Measurements from ENCODE around the gene NXT2. TPM values are rescaled to one million over a fixed set of nuclear protein-coding genes. Genes with fewer than 3 reads are reported as not detected.

The NXT2 gene
- total RNA-seq, 1 donor from 2014 or later, result 1.8 TPM

GRCh38 chrX:109585488-109585887 lies 48.8 kb downstream of the NXT2 start:
- TF ChIP-seq CTCF (IDR thresholded peaks at IDR 0.05), result no peak
- Histone ChIP-seq H3K36me3 (no peaks in the 10 kb centered on the region), H3K4me3 (no peak overlapping the region), H3K27me3 (no peaks in the 10 kb centered on the region), H3K4me1 (no peaks in the 10 kb centered on the region), H3K9me3 (no peaks in the 10 kb centered on the region), H3K27ac (no peak overlapping the region)
- DNase-seq (ENCODE audit: low spot score in 2 of 2), result no peak
- intact Hi-C loops (cut with DNase I), result no loop called here

GRCh38 chrX:109590176-109590575 lies 53.5 kb downstream of the NXT2 start:
- H3K36me3 ChIP-seq, result no peaks in the 10 kb centered on the region
- no peak for DNase-seq (ENCODE audit: low spot score in 2 of 2)
- H3K4me1 ChIP-seq, result no peaks in the 10 kb centered on the region
- no peaks in the 10 kb centered on the region for H3K9me3 ChIP-seq
- no peak overlapping the region for H3K27ac ChIP-seq
- intact Hi-C loops (cut with DNase I), result no loop called here
- no peaks in the 10 kb centered on the region for H3K27me3 ChIP-seq
- no peak overlapping the region for H3K4me3 ChIP-seq
- TF ChIP-seq CTCF (IDR thresholded peaks at IDR 0.05), result no peak

Other genes with a start within 250 kb of the NXT2 start
- not detected for gene GUCY2F, start 54.8 kb upstream of the NXT2 start, total RNA-seq
- gene KCNE5, start 88.3 kb downstream of the NXT2 start, total RNA-seq, result not detected
- gene ACSL4, start 196.4 kb downstream of the NXT2 start, total RNA-seq, result 18.5 TPM